ENCODE measurements around the gene KCNMA1.
A peak's percentile ranks its signal among the peaks of the same experiment; 100 is the strongest.

The KCNMA1 gene

DNA sequence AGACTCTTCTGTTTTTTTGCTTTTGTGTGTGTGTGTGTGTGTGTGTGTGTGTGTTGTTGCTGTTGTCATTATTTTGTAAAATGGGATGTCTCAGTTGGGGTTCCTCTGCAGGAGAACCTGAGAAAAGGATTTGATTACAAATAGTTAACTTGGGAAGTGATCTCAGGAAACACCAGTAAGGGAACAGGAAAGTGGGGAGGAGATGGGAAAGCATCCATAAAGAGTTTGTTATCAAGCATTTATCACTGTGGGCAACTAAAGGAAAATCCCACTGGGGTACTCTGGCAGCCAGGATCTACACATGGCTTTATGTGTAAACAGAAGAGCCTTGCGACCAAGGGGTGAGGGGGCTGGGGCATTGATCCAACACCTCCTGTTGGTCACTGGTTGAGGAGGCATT is 485.4 kb downstream of the KCNMA1 start:
- no peak for DNase-seq (ENCODE audit: low spot score)

DNA sequence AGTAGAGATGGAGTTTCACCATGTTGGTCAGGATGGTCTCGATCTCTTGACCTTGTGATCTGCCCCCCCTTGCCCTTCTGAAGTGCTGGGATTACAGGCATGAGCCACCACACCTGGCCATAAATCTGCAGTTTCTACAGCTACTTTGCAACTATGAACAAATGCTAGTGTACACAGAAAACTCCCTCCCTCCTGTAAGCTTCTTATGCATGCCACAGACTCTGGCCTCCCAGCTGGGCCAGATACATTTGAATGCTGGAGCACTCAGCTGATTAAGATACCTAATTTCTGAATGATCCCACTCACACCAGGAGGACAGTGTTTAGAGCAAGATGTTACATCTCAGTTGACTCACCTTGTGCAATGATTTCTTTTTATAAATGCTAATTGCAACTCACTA is 486.2 kb downstream of the KCNMA1 start:
- no peak for DNase-seq (ENCODE audit: low spot score)

DNA sequence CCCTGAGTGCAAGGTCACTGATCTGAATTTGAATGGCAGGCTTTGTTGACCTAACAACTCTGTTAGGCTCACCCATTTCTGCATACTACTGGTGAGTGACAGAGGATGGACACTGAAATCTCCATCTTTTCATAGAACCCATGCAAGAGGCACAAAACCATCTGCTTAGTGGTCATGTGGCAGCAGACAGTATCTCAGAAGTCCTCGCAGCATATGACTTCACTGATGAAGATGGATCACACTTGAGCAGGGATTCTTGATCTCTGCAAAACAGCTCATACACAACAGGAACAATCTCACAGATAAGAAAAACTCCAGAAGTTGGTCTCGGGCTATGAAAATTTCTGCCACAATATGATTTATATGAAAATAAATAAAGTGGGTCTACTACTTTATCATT is 487.9 kb downstream of the KCNMA1 start:
- DNase-seq (ENCODE audit: low spot score): no peak

- no peak for DNase-seq (ENCODE audit: low spot score)
These were observed 488.6 kb downstream of the KCNMA1 start for GRCh38 chr10:77149001-77149400.

GRCh38 chr10:77147871-77148270 is 489.7 kb downstream of the KCNMA1 start:
- no peak for DNase-seq (ENCODE audit: low spot score)

DNA sequence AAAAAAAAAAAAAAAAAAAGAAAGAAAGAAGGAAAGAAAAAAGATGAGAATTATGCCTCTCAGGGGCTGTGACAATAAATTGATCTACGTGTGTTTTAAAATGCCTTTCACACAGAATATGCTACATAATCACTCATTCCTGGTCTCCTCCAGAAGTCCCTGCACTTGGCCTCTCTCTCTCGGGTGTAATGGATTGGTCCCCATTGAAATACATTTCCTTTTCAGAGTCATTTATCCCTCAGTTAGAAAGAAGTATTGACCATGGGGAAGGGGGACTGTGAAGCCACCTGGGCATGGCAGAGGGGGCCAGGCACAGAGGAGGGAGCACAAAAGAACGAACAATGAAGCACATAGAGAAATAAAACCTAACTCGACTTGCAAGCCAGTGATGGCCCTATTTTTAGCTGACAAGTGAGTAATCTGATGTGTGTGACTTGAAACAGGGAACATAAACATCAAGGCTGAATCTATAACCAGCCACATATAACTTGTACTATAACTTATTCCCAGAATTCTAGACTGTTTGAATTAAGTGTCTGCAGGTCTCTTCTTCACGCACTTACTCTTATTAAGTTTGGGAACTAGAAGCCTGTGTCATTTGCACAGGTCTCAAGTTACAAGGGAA is 490.8 kb downstream of the KCNMA1 start:
- DNase-seq (ENCODE audit: low spot score): peak; percentile 19

- no peak for DNase-seq (ENCODE audit: low spot score)
These were observed 493.0 kb downstream of the KCNMA1 start for GRCh38 chr10:77144656-77145055.

- DNase-seq (ENCODE audit: low spot score): no peak
These were observed 498.1 kb downstream of the KCNMA1 start for GRCh38 chr10:77139252-77140160.

DNA sequence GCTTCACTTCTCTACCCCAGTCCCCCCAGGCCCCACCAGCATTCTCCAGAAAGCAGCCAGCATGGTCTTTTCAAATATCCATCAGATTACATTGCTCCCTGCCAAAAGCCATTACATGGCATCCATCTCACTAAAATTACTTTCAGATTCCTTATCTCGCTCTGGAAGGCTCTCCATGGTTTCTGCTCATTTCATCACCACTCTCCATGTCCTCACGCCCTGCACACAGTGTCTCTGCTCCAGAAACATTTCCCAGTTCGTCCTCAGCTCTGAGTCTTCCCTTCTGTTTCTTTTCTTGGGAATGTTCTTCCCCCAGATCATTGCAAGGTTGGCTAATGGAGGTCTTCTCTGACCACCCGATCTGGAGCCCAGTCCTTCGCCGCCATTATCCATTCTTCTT is 499.1 kb downstream of the KCNMA1 start:
- DNase-seq (ENCODE audit: low spot score): no peak

GRCh38 chr10:77135555-77135954 is 502.1 kb downstream of the KCNMA1 start:
- no peak for DNase-seq (ENCODE audit: low spot score)

DNA sequence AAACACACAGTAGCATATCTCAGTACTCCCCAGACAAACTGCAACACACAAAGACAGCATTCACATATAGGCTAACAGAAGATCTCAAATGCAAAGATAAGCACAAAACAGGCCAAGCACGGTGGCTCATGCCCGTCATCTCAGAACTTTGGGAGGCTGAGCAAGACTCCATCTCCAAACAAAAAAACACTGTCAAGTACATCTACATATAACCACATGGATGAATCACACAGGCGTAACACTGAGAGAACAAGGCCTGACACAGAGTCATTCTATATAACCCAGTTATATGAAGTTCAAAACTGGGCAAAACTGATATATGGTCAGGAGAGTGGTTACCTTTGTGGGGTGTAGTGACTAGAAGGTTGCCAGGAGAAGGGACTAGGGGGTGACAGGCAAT is 506.4 kb downstream of the KCNMA1 start:
- DNase-seq (ENCODE audit: low spot score): no peak

DNA sequence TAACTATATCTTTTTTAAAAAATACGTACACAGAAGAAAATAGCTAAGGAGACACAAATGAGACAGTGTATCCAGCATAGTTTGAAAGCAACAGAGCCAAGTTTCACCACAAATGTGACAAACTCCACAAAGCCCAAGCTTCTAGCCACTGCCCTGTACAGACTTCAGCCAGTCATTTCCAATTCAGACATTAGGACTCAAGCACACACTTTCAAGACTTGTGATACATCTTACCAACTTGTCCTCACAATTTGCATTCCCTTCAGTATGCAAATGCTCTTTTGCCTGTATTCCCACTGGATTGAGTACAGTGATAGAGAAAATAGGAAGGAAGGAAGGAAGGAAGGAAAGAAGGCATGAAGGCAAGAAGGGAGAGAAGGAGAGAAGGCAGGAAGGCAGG is 510.4 kb downstream of the KCNMA1 start:
- DNase-seq (ENCODE audit: low spot score): no peak

DNA sequence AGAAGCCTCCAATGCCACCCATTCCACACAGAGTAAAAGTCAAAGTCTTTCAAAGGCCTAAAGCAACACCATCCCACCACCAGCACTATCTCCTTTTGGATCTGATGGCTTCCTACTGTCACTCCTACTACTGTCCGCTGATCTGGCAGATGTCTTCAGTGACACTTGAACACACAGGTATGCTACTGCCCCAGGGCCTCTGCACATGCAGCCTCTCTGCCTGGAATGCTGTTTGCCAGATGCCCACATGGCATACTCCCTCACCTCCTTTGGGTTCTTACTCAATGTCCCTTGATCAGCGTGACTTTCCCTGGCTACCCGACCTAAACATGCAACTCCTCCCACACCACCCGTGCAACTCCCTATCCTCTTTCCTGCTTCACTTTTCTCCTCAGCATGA is 512.4 kb downstream of the KCNMA1 start:
- DNase-seq (ENCODE audit: low spot score): no peak

GRCh38 chr10:77123330-77123729 is 514.3 kb downstream of the KCNMA1 start:
- DNase-seq (ENCODE audit: low spot score): no peak

DNA sequence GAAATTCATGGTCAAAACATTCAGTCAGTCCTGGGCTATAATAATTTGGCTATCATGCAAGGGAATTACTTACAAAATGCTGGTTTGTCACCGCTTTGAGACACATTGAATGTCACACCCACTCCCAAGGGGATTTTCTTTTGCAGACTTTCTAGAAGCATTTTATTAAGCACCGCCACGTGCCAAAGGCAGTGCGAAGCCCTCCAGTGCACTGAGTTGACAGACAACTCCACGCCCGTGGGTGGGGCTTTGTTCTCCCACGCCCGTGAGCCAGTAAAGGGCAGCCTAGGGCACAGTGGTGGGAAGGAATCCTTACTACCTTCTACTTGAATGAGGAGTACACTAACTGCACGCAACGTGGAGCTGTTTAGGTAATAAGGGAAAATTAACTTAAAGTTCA is 515.8 kb downstream of the KCNMA1 start:
- DNase-seq (ENCODE audit: low spot score): no peak

GRCh38 chr10:77120666-77121376 is 516.8 kb downstream of the KCNMA1 start:
- no peak for DNase-seq (ENCODE audit: low spot score)

DNA sequence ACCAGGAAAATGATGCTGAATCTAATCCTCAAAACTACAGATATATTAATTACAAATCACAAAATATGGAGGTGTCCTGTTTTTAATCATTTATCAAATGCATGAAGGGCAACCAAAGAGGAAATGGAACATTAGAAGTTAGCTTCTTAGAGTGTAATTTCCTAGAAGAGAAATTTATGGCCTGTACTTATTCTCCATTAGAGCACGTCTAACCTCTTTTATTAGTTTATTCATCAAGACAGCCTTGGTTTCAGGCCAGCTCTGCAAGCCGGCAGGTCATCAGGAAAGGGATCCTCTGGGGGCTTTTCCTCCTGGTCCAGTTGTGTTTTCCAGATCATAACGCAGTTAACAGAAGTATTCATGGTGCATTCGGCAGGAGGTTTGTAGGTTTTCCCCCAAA is 517.6 kb downstream of the KCNMA1 start:
- DNase-seq (ENCODE audit: low spot score): no peak

- no peak for DNase-seq (ENCODE audit: low spot score)
These were observed 518.9 kb downstream of the KCNMA1 start for GRCh38 chr10:77118603-77119282.

DNA sequence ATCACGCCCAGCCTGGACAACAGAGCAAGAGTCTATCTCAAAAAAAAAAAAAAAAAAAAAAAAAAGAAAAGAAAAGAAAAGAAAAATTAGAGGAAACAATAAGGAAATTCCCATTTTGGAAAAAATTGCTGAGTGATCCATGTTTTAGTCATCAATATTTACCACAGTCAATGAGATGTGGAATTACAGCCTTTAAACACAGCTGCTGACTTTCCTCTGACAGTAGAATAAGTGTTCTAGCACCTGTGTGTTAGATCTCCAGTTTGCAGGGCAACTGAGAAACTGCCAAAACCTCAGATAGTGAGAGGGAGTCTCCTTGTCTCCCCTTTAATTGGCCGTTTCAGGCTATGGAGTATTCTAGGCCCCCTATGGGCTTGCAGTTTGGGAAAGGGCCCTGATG is 520.1 kb downstream of the KCNMA1 start:
- DNase-seq (ENCODE audit: low spot score): no peak

DNA sequence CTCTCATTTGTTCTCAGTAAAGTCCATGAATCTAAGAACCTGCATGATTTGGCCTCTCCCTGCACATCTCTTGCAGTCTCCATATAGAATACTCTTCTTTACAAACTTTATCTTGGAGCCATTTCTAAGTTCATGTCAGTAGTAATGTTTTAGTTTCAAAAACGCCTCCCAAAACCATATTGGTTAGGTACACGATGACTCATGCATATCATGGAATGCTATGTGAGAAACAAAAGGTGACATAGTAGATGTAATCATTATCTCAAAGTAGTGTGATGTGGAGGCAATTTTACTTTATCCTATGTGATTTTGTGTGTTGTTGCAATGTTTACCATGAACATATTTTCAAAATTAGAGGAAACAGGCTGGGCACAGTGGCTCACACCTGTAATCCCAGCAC is 520.7 kb downstream of the KCNMA1 start:
- DNase-seq (ENCODE audit: low spot score): no peak

- no peak for DNase-seq (ENCODE audit: low spot score)
These were observed 523.3 kb downstream of the KCNMA1 start for GRCh38 chr10:77114181-77114821.
